ENCODE measurements around the gene TRPM7. TPM values are rescaled to one million over a fixed set of nuclear protein-coding genes. Genes with fewer than 3 reads are reported as not detected.

TRPM7 gene
- total RNA-seq, 3 donors from 2014 or later (not counting 1 experiment from before 2014, with no cell fraction given), result 41.8 to 54.4 (median 50.9) TPM

DNA sequence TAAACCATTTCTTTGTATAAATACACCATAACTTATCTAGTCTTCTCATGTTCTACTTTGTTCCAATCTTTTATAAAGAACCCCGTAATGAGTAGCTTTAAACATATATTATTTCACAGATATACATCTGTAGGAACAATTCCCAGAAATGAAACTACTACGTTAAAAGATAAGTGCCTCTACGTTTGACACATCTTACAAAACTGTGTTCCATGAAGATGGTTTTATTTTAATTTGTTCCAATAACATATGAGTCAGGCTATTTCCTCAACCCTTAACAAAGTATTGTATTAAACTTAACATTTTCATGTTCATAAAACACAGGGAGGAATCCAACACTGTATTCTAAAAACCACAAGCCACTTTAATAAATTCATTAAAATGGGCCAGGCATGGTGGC lies 52.9 kb downstream of the TRPM7 start:
- peaks cover 14% of the 10 kb centered on the region for H3K36me3 Mint-ChIP-seq
- WGBS (ENCODE audit: insufficient coverage), result 90% methylated on average over 1 of the region's 3 CpGs
- no peak overlapping the region for H3K4me3 Mint-ChIP-seq
- H3K27me3 Mint-ChIP-seq (ENCODE audit: low read depth in 2 of 2), result no peaks in the 10 kb centered on the region
- no peaks in the 10 kb centered on the region for H3K9me3 Mint-ChIP-seq
- TF ChIP-seq, protein P1, sequence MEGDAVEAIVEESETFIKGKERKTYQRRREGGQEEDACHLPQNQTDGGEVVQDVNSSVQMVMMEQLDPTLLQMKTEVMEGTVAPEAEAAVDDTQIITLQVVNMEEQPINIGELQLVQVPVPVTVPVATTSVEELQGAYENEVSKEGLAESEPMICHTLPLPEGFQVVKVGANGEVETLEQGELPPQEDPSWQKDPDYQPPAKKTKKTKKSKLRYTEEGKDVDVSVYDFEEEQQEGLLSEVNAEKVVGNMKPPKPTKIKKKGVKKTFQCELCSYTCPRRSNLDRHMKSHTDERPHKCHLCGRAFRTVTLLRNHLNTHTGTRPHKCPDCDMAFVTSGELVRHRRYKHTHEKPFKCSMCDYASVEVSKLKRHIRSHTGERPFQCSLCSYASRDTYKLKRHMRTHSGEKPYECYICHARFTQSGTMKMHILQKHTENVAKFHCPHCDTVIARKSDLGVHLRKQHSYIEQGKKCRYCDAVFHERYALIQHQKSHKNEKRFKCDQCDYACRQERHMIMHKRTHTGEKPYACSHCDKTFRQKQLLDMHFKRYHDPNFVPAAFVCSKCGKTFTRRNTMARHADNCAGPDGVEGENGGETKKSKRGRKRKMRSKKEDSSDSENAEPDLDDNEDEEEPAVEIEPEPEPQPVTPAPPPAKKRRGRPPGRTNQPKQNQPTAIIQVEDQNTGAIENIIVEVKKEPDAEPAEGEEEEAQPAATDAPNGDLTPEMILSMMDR (IDR thresholded peaks at IDR 0.05), result no peak
- H3K4me1 ChIP-seq (ENCODE audit: control insufficient read depth, insufficient read depth, low read length), result no peaks in the 10 kb centered on the region
- H3K27ac Mint-ChIP-seq, result peak overlapping the region in 1 of 2 donors; percentile 27
- H3K9me3 ChIP-seq (ENCODE audit: control insufficient read depth, insufficient read depth, low read length), result no peaks in the 10 kb centered on the region
- intact Hi-C loops (cut with micrococcal nuclease), result no loop called here
- H3K27ac ChIP-seq (ENCODE audit: low read length), result no peak overlapping the region
- DNase-seq (no peak), ATAC-seq (no peak)
- H3K4me1 Mint-ChIP-seq, result no peaks in the 10 kb centered on the region
- peaks cover 69% of the 10 kb centered on the region for H3K36me3 ChIP-seq (ENCODE audit: control insufficient read depth, insufficient read depth, low read length)
- H3K27me3 ChIP-seq (ENCODE audit: control insufficient read depth, insufficient read depth, low read length), result no peaks in the 10 kb centered on the region
- H3K4me3 ChIP-seq (ENCODE audit: low read length), result no peak overlapping the region

DNA sequence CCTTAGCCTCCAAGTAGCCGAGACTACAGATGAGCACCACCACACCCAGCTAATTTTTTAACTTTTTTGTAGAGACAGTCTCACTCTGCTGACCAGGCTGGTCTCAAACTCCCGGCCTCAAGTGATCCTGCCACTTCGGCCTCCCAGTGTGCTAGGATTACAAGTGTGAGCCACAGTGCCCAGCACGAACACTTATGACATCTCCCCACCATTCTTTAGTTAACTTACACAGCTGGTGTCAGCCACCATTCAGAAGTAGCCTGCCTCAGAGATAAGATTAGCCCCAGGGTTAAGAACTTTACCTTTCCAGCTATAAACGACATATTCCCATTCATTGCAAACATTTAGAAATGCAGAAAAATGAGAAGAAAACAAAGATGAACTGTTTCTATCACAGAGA lies 58.2 kb downstream of the TRPM7 start:
- no peaks in the 10 kb centered on the region for H3K9me3 Mint-ChIP-seq
- no peaks in the 10 kb centered on the region for H3K4me1 ChIP-seq (ENCODE audit: control insufficient read depth, insufficient read depth, low read length)
- peaks cover 10% of the 10 kb centered on the region for H3K36me3 Mint-ChIP-seq
- no peak overlapping the region for H3K27ac Mint-ChIP-seq
- WGBS (ENCODE audit: insufficient coverage), result 94% methylated on average over 5 of the region's 5 CpGs
- no peaks in the 10 kb centered on the region for H3K27me3 Mint-ChIP-seq (ENCODE audit: low read depth in 2 of 2)
- no peak overlapping the region for H3K4me3 ChIP-seq (ENCODE audit: low read length)
- H3K27ac ChIP-seq (ENCODE audit: low read length), result no peak overlapping the region
- H3K36me3 ChIP-seq (ENCODE audit: control insufficient read depth, insufficient read depth, low read length), result peaks cover 66% of the 10 kb centered on the region
- H3K4me1 Mint-ChIP-seq, result no peaks in the 10 kb centered on the region
- intact Hi-C loops (cut with micrococcal nuclease), result no loop called here
- no peak for DNase-seq
- ATAC-seq, result no peak
- H3K27me3 ChIP-seq (ENCODE audit: control insufficient read depth, insufficient read depth, low read length), result no peaks in the 10 kb centered on the region
- TF ChIP-seq, protein P1 (IDR thresholded peaks at IDR 0.05), result no peak
- no peak overlapping the region for H3K4me3 Mint-ChIP-seq
- H3K9me3 ChIP-seq (ENCODE audit: control insufficient read depth, insufficient read depth, low read length), result no peaks in the 10 kb centered on the region

DNA sequence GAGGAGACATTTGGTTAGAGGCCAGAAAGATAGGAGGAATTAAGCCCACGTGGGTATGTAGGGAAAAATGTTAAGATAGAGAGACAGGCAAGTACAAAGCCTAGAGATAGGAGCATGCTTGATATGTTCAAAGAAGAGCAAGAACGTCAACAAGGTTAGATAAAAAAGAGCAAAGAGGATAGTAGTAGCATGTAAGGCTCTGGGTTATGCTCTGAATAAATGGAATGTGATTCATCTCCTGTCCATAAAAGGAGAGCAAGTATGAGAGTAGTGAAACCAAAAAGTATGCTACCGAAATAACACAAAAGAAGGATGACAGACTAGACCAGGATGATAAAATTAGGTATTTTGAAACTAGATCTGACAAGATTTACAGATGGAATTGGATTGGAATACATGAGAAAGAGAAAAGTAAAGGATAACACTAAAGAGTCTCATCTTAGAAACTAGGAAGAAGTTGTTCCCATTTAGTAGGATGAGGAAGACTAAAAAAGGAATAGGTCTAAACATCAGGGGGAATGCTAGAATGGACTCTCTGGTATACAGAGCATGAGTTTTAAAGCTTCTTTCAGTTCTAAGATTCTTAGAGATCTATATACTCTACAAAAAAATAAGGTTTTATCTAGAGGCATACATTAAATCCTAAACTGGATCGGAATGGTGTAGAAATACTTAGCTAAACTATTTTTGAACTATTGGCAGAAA lies 59.1 kb downstream of the TRPM7 start:
- Histone ChIP-seq H3K9me3 (ENCODE audit: control insufficient read depth, insufficient read depth, low read length) (no peaks in the 10 kb centered on the region), H3K4me1 (ENCODE audit: control insufficient read depth, insufficient read depth, low read length) (no peaks in the 10 kb centered on the region), H3K27me3 (ENCODE audit: control insufficient read depth, insufficient read depth, low read length) (no peaks in the 10 kb centered on the region), H3K36me3 (ENCODE audit: control insufficient read depth, insufficient read depth, low read length) (peaks cover 57% of the 10 kb centered on the region), H3K4me3 (ENCODE audit: low read length) (no peak overlapping the region), H3K27ac (ENCODE audit: low read length) (no peak overlapping the region)
- Mint-ChIP-seq H3K4me1 (no peaks in the 10 kb centered on the region), H3K4me3 (no peak overlapping the region), H3K27me3 (ENCODE audit: low read depth in 2 of 2) (no peaks in the 10 kb centered on the region), H3K9me3 (no peaks in the 10 kb centered on the region), H3K36me3 (peaks cover under 1% of the 10 kb centered on the region), H3K27ac (no peak overlapping the region)
- DNase-seq, result no peak
- TF ChIP-seq, protein P1 (IDR thresholded peaks at IDR 0.05), result no peak
- no peak for ATAC-seq
- 88% methylated on average over 3 of the region's 4 CpGs for WGBS (ENCODE audit: insufficient coverage)
- intact Hi-C loops (cut with micrococcal nuclease), result no loop called here
